NCI-H1048 (cell line): Measurements from ENCODE around the gene VWA3B.
"Not testable (repeated sequence)": the region's sequence is repeated elsewhere in the genome, so short reads cannot be mapped to it uniquely, and the experiment has no call there.

Source experiments
- DNase-seq: peaks from one replicate; lab custom pipeline; 2025; lab: John Stamatoyannopoulos, UW

Gene VWA3B

DNA sequence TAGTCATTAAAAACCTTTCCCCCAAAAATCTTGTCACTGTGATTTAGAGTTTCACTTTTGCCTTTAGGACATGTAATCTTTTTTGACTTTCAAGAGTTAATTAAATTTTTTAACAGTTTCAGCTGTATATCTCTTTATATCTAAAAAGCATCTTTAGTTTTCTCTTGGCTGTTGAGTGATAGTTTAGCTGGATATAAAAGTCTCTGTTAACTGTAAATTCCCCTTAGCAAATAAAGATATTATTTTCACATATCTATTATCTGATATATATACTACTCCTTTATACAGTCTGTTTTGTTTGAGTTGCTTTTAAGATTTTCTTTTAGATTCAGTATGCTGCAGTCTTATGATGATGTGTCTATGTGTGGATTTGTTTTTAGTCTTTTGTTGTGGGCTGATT is 160.4 kb downstream of the VWA3B start:
- no peak for DNase-seq

DNA sequence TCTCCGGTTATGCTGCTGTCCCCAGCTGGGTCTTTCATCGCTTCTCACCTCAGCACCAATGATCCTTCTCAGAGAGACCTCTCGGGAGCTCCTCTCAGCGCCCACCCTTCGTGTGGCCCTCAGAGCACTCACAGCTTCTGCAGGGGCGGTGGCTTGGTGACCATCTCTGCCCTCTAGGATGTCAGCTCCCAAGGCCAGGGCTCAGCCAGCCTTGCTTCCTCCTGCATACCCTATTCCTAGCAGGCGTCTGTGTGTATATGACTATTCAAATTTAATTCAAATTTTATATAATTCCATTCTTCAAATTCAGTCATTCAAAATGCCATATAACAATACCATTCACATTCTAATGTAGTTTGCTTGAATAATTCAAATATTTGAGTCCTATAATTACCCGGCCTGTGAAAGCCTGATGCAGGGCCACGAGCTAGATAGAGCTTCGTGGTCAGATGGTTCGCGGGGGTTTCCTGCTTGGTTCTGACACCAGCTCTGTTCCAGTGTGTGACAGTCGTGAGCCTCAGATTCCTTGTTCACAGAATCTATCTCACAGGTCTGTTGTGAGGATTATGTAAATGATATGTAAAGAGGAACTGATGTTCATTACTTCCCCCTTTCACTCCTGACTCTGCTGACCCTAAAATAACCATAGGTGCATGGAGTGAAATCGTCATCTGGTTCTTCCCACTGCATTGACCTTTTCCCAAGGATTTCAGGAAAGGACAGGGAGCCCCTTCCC is 165.2 kb downstream of the VWA3B start:
- DNase-seq: peak; percentile 24

DNA sequence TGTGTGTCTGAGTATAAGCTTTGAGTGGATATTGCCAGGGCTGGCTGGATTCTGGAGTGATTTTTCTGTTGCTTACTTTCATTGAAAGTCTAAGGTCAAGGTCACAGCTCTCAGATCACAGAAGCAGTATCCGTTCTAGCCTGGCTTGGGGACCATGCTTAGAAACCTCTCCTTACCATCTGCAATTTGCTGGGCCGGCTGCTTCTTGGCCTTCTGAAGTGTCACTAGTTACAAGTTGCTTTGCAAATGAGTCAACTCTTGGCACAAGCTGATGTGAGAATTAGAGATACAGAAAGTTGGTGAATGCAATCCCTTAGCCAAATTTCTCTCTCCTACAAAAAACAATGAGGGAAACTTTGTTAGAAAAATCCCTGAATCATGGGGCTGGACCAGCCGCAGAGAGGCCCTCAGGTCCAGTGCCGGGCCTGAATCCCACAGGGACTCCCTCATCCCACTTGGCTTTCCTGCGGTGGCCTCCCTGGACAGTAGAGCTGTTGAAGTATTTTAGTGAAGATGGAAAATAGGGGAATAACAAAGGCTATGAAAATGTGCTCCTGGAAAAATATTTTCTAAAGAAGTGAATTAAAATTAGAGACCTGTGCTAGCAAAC is 166.6 kb downstream of the VWA3B start:
- DNase-seq: no peak

DNA sequence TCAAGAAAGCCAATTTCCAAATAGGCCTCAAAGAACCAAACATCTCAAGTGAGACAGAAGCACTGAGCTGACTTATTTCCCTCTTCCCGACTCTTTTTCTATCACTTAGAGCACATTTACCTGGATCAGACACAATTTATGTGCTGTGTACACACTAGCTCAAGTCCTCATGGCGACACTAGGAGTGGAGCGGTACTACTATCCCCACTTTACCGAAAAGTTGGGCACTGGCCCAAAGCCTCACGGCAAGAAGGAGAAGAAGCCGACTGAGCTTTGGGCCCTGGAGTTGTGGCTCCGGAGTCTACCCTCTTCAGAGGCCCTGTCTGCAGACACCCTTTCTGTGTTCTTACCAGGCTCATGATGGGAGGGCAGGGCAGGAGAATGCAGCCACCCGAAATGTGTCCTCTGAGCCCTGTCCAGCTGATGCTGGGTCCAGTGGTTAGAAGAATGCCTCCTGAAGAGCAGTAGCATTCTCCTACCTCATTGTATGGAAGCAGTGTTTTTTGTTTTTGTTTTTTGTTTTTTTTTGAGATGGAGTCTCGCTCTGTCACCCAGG is 167.6 kb downstream of the VWA3B start:
- DNase-seq: no peak

DNA sequence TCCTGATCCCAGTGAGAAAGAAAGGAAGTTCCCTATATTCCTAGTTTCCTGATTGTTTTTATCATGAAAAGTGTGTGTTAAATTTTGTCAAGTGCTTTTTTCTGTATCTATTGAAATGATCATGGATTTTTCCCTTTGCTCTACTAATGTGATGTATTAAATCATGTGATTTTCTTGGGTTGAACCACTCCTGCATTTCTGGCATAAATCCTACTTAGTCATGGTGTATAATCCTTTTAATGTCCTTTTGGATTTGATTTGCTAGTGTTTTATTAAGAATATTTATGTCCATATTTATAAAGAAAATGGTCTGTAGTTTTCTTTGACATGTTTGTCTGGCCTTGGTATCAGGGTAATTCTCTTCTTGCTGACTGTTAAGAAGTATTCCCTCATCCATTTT is 171.9 kb downstream of the VWA3B start:
- no peak for DNase-seq

DNA sequence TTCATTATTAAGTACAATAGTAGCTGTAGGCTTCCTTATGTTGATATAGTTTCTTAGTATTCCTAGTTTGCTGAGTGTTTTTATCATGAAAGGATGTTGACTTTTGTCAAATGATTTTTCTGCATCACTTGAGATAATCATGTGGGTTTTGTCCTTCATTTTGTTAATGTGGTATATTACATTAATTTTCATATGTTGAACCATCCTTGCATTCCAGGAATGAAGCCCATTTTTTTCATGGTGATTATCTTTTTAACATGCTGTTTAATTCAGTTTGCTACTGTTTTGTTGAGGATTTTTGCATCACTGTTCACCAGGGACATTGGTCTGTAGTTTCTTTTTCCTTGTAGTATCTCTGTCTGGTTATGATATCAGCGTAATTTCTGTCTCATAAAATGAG is 176.4 kb downstream of the VWA3B start:
- no peak for DNase-seq

DNA sequence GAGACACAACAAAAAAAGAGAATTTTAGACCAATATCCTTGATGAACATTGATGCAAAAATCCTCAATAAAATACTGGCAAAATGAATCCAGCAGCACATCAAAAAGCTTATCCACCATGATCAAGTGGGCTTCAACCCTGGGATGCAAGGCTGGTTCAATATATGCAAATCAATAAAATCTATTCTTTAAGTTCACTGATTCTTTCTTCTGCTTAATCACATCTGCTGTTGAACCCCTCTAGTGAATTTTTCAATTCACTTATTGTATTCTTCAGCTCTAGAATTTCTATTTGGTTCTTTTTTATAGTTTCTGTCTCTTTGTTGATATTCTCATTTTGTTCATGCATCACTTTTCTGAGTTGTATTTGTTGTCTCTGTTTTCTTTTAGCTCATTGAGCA is 181.3 kb downstream of the VWA3B start:
- DNase-seq: not testable (repeated sequence)

DNA sequence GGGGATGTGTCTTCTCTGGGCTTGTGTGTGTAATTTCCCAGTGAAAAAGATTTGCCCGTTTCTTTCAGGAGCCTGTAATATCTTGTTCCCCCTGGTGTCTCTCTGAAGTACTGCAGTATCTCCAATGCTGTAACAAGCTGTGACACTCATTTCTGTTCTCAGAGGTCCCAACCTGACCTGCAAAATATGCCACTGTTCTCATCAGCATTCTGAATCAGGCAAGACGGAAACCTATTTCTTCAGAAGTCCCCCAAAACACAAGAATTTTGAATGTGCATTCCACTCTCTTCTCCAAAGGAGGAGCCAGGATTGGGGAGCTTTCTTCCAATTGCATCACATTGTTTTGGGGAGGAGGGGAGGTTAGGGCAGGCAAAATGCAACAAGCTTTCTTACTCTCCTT is 182.3 kb downstream of the VWA3B start:
- DNase-seq: no peak

DNA sequence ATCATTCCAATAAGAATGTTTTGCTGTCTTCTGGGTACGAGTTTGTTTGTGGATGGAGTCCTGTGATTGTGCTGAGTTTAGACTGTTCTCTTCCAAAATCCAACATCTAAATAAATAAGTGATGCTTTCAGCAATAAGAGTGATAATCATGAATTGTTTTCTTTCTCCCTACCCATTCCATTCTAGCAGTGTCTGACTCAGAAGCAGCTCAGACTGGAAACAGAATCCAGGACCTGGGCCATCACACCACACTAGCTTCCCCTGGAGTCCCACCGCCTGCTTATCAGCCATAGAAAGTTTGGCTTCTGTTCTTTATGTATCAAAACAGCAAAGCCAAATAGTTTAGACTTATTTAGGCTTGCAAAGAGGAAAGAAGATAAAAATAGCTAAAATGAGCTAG is 182.9 kb downstream of the VWA3B start:
- no peak for DNase-seq

DNA sequence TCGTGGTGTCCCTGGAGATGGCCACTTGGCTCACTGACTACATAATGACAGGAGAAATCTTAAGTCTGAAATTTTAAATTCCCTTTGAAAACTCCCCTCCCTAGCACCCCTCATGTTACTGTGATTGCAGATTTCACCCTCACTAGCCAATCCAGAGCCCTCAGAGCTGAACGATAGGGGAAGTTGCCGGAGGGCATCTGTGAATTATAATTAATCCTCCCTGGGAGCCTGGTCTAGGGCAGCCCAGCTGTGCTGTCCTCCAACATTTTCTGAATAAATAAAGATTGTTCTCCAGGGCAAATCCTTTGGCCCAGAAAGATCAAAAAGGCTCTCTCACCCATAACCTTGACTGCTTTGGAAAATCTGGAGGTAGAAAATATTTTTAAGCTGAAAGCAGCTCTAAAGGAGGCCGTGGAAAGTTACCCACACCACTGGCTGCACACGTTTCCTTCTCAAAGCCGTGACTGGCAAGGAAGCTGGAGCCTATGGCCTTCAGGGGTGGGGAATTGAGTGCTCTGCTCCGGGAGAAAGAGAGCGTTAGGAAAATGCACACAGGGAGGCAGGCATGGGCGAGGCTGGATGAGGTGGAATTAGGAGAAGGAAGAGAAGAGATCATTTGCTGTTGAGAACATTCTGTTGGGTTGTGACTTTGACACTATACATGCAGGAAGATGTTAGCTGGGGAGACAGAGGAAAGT is 190.3 kb downstream of the VWA3B start:
- DNase-seq: no peak

DNA sequence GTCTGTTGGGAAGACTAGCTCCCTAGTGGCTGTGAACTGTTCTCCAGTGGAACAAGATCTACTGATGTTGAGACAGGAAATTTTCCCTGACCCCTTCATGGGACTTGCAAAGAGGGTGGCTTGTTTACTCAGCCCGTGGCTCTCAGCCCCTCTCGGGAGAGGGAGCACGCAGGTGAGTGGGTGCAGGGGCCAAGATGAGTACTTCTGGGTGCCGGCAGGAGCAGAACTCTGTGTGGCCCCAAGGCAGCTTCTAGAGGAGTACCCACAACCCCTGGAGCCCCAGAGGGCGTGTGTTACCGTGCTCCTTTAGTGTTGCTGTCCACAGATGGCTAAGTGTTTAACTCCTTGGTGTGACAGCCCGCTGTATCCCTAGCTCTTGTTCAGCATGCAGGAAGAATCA is 191.1 kb downstream of the VWA3B start:
- DNase-seq: no peak

DNA sequence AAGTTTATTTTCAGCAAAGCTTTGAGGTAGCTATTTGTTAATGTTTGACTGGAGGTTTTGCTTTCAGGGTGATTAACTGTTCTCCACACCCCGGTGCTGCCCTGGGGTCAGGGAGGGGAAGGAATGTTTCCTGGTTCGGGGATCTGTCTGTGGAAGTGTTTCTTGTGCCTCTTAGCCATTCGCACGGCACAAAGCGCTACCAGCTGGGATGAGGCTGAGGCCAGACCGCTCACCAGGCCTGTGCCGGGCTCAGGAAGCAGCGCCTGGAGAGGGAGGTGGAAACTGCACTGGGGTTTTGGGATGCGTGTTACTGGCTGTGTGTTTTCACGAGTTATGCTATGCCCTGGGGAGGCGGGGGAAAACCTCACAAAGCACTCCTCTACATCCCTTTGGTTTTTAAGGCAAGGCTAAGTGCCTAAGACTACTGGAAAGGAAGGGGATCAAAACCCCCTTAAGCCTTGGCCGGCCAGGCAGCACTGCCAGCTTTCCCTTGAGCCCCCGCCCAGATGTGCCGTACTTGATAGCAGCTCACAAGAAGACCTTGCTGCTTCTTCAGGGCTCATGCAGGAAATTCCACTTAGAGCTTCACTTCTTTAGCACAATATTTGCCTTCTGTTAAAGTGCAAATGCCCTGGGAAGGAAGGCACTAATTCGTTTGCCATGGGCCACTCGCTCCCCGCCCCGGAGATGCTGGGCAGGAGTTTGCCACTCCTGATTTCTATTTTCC is 193.6 kb downstream of the VWA3B start:
- DNase-seq: no peak

DNA sequence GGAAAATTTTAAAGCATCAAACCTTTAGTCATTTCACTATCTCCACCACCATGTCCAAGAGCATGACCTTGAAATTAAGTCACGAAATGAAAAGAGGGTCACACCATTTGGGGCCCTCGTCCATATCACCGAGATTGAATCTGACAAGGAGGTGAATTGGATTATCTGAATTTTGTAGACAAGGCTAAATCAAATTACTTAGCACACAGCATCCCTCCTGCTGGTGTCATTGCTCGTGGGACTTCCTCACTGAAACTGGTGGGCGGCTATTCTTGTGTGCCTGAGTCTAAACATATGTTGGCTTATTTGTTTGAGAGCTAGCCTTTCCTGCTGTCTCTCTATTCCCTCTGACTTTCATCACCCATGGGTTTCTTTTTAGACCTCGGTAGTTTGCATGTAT is 194.6 kb downstream of the VWA3B start:
- DNase-seq: no peak

DNA sequence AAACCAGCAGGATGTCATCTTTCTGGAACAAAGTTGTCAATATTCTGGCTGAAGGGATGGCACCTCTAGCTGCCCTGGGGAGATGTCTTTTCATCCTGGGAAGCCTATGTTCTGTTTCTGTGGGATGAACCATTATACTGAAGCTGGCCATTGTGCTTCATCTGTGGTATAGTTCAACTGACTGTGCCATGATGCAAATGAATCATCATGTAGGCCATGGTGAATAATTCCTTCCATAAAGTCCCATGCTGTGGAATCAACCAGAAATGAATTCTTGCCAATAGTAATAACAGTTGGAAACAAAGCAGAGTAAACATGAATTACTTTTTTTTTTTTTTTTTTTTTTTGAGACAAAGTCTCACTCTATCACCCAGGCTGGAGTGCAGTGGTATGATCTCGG is 195.1 kb downstream of the VWA3B start:
- DNase-seq: no peak

DNA sequence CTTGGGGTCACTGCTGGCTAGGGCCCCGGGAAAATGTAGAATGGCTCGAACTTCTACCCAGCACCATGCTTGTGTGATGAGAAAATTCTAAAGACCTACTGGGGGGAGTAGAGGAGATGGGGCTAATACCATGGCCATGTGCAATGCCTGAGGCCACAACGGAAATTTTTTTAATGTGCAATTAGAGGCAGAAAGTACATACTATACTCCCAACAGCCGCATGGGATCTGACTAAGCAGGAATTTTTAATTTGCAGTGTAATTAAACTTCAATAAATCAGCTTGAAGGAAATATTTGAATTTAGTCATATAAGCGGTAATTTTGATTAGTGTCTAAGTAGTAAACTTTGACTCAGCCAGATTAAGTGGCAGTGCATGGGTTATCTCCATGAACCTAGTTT is 206.1 kb downstream of the VWA3B start:
- DNase-seq: no peak

DNA sequence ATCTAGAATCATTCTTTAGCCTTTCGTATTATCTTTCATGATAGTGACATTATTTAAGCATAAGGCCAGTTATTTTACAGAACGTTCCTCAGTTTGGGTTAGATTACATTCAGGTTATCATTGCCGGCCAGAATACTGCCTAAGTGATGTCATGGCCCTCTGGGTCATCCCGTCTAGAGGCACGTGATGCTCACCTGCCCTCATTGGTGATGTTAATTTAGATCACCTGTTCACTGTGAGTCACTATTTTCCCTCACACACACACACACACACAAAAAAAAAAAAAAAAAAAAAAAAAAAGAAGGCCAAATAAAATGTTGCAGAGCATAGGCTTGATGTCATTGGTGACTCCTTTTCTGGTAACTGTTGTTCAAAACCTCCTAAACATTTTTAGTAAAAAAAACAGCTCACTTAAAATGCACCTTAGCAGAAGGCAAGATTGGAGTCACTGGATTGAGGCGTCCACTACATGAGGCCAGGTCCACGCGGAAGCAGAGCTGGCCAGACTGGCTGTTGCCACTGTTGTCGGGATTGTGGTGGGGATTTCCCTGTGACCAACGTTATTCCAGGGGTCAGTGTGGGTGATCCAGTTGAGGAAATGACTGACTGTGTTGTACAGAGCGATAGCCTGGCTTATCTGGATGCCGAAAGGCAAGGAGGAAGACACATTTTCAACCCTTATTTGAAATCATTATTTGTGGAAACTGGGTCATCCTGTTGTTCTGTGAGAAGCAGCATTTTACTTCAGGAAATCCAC is 207.1 kb downstream of the VWA3B start:
- DNase-seq: no peak

DNA sequence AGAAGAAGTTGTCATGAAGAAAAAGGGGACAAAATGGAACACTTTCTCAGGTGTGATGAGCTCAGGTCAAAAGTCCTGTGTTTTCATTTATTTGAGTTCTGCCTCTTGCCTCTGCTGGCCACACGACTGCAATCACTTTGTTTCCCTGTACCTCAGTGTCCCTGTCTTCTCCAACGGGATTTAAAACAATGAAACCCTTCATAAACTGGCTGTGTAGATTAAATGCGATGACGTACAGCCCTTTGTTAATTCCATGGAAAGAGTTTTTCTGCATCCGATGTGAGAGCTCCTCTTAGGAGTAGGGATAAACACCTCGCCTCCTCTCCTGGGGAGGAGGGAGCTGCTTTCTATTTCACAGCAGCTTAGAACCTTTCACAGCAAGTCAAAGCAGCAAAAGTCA is 207.7 kb downstream of the VWA3B start:
- DNase-seq: no peak

DNA sequence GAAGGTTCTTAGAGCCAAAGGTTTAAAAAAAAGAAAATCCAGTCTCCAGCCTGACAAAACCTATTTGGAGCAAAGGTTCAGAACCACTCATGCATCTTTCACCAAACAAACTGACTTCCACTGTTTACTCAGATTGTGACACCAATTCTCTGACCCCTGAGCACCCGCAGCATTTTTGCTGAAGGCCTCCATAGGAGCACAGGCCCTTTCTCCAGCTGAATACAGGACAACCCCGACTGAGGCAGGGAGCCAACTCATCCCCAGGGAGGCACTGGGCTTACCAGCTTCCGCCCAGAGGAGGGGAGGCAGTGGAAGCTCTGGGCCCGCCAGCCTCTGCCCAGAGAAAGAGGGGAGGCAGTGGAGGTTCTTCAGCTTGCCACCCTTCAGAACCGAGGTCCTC is 208.3 kb downstream of the VWA3B start:
- no peak for DNase-seq

DNA sequence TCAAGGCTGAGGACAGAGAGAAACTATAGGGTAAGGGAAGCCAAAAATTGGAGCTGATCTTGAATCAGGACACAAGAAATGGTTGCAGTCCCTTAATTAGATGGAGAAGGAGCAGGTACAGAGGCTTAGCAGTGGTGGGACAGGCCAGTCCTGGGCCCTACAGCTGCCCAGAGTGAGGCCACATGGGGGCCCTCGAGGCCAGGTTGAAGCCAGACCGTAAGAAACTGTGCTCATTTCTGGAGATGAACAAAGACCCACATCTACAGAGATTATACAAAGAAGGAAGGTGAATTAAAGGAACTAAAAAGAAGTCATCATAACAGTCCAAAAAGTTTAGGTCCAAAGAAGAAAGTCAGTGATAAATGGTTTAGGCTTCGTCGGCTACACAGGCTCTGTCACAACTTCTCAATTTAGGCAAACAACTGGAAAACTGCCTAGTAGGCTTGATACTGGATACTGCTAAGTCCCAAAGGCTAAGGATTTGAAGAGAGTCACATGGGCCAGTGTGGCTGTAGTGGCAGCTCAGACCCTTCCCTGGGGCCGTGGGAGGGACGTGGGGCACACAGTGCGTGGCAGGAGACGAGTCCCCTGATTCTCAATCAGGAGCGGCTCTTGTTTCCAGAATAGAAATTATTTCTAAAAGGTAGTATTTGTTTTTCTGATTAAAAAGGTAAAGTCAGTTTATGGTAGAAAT is 208.9 kb downstream of the VWA3B start:
- DNase-seq: no peak

DNA sequence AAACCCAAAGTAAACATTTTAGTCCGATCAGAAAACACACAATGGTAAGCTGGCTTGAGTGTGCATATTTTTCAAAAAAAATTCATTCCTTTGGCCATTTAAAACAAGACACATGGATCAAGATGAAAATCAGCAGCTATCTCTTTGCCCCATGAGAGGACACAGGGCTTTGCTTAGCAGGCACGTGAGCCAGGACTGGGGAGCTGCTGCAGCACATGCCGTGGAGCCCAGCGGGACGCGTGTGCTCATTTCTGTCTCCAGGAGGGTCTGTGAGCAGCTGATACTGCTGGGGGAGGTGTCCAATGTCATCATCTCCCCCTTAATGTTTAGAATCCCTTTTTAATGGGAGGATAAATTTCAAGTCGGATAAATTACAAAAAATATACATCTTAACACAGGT is 209.5 kb downstream of the VWA3B start:
- DNase-seq: no peak
